ENCODE data around the gene HDHD3.

Gene HDHD3

DNA sequence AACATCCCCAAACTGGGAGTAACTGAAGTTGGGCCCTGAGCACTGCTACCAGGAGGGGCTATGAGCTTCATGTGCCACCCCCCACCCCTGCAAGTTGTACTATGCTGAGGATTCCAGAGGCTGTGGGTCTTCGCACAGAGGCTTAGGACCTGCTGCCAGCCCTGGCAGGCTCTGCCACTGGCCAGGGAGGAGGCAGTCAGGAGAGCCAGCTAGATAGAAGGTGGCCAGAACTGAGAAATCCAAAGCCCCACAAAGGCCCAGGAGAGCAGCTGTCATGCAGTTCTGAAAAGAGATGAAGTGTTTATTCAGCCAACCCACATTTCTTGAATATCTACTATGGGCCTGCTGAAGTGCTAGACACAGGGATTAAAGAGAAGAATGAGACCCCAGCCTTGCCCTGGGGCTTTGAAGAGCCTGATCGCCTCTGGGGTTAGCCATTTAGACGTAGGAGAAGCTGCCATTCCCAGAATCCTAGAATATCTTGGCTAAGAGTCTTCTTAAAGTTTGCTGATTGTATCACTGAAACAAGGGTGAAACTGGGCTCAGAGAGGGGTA lies 22.9 kb upstream of the HDHD3 start:
- Histone ChIP-seq H3K79me1 (ENCODE audit: low read length) (peaks cover 7% of the 10 kb centered on the region), H4K8ac (ENCODE audit: low read depth, low read length) (peak overlapping the region; percentile 74), H3K14ac (ENCODE audit: low read length) (no peak overlapping the region), H3K36me3 (ENCODE audit: control insufficient read depth in 1 of 2, insufficient read depth in 2 of 2, low read length in 2 of 2) (no peaks in the 10 kb centered on the region), H3K4me2 (ENCODE audit: low read length) (peak overlapping the region; percentile 91), H3K79me2 (ENCODE audit: control insufficient read depth, insufficient read depth, low read length, poor library complexity) (peaks cover 3% of the 10 kb centered on the region), H4K12ac (ENCODE audit: low read depth, low read length) (no peak overlapping the region), H3K23ac (ENCODE audit: low read length) (no peak overlapping the region), H3K27ac (ENCODE audit: low read depth, low read length) (peak overlapping the region; percentile 70), H3K18ac (ENCODE audit: low read length) (peak overlapping the region; percentile 25), H2AK5ac (ENCODE audit: low read length) (peak overlapping the region; percentile 59), H4K91ac (ENCODE audit: low read depth, low read length) (peak overlapping the region; percentile 42), H3K9me3 (ENCODE audit: insufficient read depth, low read depth, low read length) (no peaks in the 10 kb centered on the region), H2BK5ac (ENCODE audit: low read depth, low read length, poor library complexity) (peak overlapping the region; percentile 69), H2BK12ac (ENCODE audit: low read length) (peak overlapping the region; percentile 68), H3K4me1 (ENCODE audit: control insufficient read depth in 1 of 2, insufficient read depth in 2 of 2, low read length in 2 of 2) (peaks cover 15 to 26% of the 10 kb centered on the region in 2 experiments), H3K4ac (ENCODE audit: low read depth, low read length) (peak overlapping the region; percentile 55), H2BK120ac (ENCODE audit: insufficient read depth, low read length, poor library complexity) (peak overlapping the region; percentile 71), H2AFZ (ENCODE audit: insufficient read depth, low read length, poor library complexity) (no peak overlapping the region), H3K9ac (ENCODE audit: low read length) (no peak overlapping the region), H3K27me3 (ENCODE audit: insufficient read depth, low read length) (no peaks in the 10 kb centered on the region), H3K4me3 (ENCODE audit: low read depth, low read length) (no peak overlapping the region)
- peak; percentile 37 to 40 for DNase-seq
- WGBS (ENCODE audit: extremely low coverage, insufficient coverage, insufficient read length), result no CpG with 5 or more reads among the region's 3 CpGs

DNA sequence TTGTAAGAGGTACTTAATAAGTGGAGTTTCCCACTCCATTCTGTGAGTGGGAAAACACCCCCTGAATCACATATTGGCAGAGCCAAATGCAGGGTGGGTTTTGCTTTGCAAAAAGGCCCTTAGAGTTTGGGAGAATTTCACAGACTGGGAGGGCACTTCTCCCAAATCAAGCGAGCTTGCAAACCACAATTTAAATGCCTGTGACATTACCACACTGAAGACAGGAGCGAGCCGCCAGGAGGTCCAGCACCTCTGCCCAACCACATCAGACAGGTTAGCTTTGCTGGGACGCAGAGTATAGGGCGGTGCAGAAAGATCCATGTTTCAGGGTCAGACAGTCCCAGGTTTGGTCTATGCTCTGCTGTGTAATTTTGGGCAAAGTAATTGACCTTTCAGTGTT lies 22.0 kb upstream of the HDHD3 start:
- Histone ChIP-seq H4K91ac (ENCODE audit: low read depth, low read length) (no peak overlapping the region), H3K14ac (ENCODE audit: low read length) (no peak overlapping the region), H2BK120ac (ENCODE audit: insufficient read depth, low read length, poor library complexity) (no peak overlapping the region), H3K18ac (ENCODE audit: low read length) (no peak overlapping the region), H3K79me1 (ENCODE audit: low read length) (peaks cover 7% of the 10 kb centered on the region), H3K4me2 (ENCODE audit: low read length) (peak overlapping the region; percentile 29), H2AK5ac (ENCODE audit: low read length) (no peak overlapping the region), H3K4ac (ENCODE audit: low read depth, low read length) (no peak overlapping the region), H2BK5ac (ENCODE audit: low read depth, low read length, poor library complexity) (no peak overlapping the region), H3K36me3 (ENCODE audit: control insufficient read depth in 1 of 2, insufficient read depth in 2 of 2, low read length in 2 of 2) (no peaks in the 10 kb centered on the region), H4K12ac (ENCODE audit: low read depth, low read length) (no peak overlapping the region), H2AFZ (ENCODE audit: insufficient read depth, low read length, poor library complexity) (no peak overlapping the region), H3K27ac (ENCODE audit: low read depth, low read length) (peak overlapping the region; percentile 70), H3K79me2 (ENCODE audit: control insufficient read depth, insufficient read depth, low read length, poor library complexity) (peaks cover 3% of the 10 kb centered on the region), H3K9me3 (ENCODE audit: insufficient read depth, low read depth, low read length) (no peaks in the 10 kb centered on the region), H2BK12ac (ENCODE audit: low read length) (no peak overlapping the region), H3K23ac (ENCODE audit: low read length) (no peak overlapping the region), H3K27me3 (ENCODE audit: insufficient read depth, low read length) (no peaks in the 10 kb centered on the region), H4K8ac (ENCODE audit: low read depth, low read length) (no peak overlapping the region), H3K9ac (ENCODE audit: low read length) (no peak overlapping the region), H3K4me1 (ENCODE audit: control insufficient read depth in 1 of 2, insufficient read depth in 2 of 2, low read length in 2 of 2) (peaks cover 15 to 26% of the 10 kb centered on the region in 2 experiments), H3K4me3 (ENCODE audit: low read depth, low read length) (no peak overlapping the region)
- WGBS (ENCODE audit: extremely low coverage, insufficient coverage, insufficient read length), result no CpG with 5 or more reads among the region's 5 CpGs
- DNase-seq, result no peak

DNA sequence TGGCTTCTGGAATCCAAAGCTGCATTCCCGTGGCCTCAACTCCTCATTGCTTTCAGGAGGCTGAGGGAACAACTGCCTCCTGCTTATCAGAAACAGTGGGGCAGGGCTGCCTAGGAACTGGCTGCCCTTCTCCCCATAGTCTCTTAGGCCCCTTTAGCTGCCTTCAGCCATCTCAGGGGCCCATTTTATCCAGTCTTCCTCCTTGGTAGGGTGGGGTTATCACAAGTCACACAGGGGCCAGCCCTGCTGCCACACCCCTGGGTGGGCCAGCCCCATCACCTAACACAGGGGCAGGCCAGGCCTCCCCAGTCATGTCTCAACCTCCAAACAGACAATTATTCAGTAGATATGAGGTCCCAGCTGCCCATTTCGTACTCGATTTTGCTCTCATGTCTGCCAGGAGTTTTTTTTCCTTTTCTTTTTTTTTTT lies 20.4 kb upstream of the HDHD3 start:
- H3K27me3 ChIP-seq (ENCODE audit: insufficient read depth, low read length), result no peaks in the 10 kb centered on the region
- peak overlapping the region; percentile 37 for H3K4ac ChIP-seq (ENCODE audit: low read depth, low read length)
- H3K18ac ChIP-seq (ENCODE audit: low read length), result peak overlapping the region; percentile 60
- no peak overlapping the region for H3K4me3 ChIP-seq (ENCODE audit: low read depth, low read length)
- peak overlapping the region; percentile 54 for H2BK12ac ChIP-seq (ENCODE audit: low read length)
- H3K4me2 ChIP-seq (ENCODE audit: low read length), result no peak overlapping the region
- peak overlapping the region; percentile 69 for H2AK5ac ChIP-seq (ENCODE audit: low read length)
- peaks cover 15 to 26% of the 10 kb centered on the region in 2 experiments for H3K4me1 ChIP-seq (ENCODE audit: control insufficient read depth in 1 of 2, insufficient read depth in 2 of 2, low read length in 2 of 2)
- H3K36me3 ChIP-seq (ENCODE audit: control insufficient read depth in 1 of 2, insufficient read depth in 2 of 2, low read length in 2 of 2), result peaks cover 2 to 6% of the 10 kb centered on the region in 2 experiments
- no peak overlapping the region for H3K27ac ChIP-seq (ENCODE audit: low read depth, low read length)
- H3K14ac ChIP-seq (ENCODE audit: low read length), result peak overlapping the region; percentile 37
- no peak overlapping the region for H4K8ac ChIP-seq (ENCODE audit: low read depth, low read length)
- H4K12ac ChIP-seq (ENCODE audit: low read depth, low read length), result no peak overlapping the region
- no peaks in the 10 kb centered on the region for H3K9me3 ChIP-seq (ENCODE audit: insufficient read depth, low read depth, low read length)
- H2BK120ac ChIP-seq (ENCODE audit: insufficient read depth, low read length, poor library complexity), result peak overlapping the region; percentile 30
- H4K91ac ChIP-seq (ENCODE audit: low read depth, low read length), result peak overlapping the region; percentile 55
- peaks cover 7% of the 10 kb centered on the region for H3K79me1 ChIP-seq (ENCODE audit: low read length)
- no peak overlapping the region for H3K23ac ChIP-seq (ENCODE audit: low read length)
- H3K9ac ChIP-seq (ENCODE audit: low read length), result no peak overlapping the region
- H3K79me2 ChIP-seq (ENCODE audit: control insufficient read depth, insufficient read depth, low read length, poor library complexity), result peaks cover 3% of the 10 kb centered on the region
- no peak overlapping the region for H2AFZ ChIP-seq (ENCODE audit: insufficient read depth, low read length, poor library complexity)
- no peak overlapping the region for H2BK5ac ChIP-seq (ENCODE audit: low read depth, low read length, poor library complexity)
- no peak for DNase-seq
- WGBS (ENCODE audit: extremely low coverage, insufficient coverage, insufficient read length), result no CpG with 5 or more reads among the region's 3 CpGs

DNA sequence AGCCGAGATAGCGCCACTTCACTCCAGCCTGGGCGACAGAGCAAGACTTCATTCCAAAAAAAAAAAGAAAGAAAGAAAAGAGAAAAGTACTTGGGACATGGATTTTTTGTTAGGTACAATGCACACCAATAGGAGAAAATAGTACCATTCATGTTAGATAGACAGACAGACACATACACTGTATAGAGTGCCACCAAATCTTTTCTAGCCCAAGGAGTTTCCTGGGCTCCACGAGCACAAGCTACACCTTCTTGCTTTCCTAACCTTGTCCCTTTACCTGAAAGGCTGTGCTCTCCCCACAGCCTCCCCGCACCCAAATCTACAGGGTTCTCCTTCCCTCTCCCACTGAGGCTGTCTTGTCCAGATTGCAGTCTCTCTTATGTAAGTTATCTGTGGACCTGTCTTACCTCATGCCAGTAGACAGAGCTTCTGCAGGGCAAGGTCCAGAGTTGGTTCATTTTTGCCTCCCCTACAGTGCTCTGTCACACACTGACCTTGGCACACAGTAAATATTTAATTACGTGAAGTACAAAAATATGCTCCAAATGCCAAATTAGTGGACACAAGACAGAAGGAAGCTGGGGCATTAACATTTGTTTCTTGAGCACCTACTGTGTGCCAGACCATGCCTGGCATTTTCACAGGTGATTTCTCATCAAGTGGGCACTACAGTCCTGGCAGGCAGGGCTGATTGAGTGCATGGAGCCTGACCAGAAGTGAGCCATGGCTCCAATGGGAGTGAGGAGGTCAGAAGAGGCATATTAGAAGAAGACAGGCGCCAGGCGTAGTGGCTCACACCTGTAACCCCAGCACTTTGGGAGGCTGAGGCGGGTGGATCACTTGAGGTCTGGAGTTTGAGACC lies 18.4 kb upstream of the HDHD3 start:
- Histone ChIP-seq H3K14ac (ENCODE audit: low read length) (no peak overlapping the region), H3K4me1 (ENCODE audit: control insufficient read depth in 1 of 2, insufficient read depth in 2 of 2, low read length in 2 of 2) (peaks cover 15 to 24% of the 10 kb centered on the region in 2 experiments), H4K91ac (ENCODE audit: low read depth, low read length) (no peak overlapping the region), H3K9me3 (ENCODE audit: insufficient read depth, low read depth, low read length) (no peaks in the 10 kb centered on the region), H3K27ac (ENCODE audit: low read depth, low read length) (no peak overlapping the region), H4K12ac (ENCODE audit: low read depth, low read length) (no peak overlapping the region), H3K27me3 (ENCODE audit: insufficient read depth, low read length) (no peaks in the 10 kb centered on the region), H3K4ac (ENCODE audit: low read depth, low read length) (no peak overlapping the region), H3K23ac (ENCODE audit: low read length) (no peak overlapping the region), H3K79me1 (ENCODE audit: low read length) (peaks cover 4% of the 10 kb centered on the region), H3K18ac (ENCODE audit: low read length) (no peak overlapping the region), H3K4me3 (ENCODE audit: low read depth, low read length) (no peak overlapping the region), H2AK5ac (ENCODE audit: low read length) (no peak overlapping the region), H3K9ac (ENCODE audit: low read length) (no peak overlapping the region), H4K8ac (ENCODE audit: low read depth, low read length) (no peak overlapping the region), H2BK5ac (ENCODE audit: low read depth, low read length, poor library complexity) (no peak overlapping the region), H3K36me3 (ENCODE audit: control insufficient read depth in 1 of 2, insufficient read depth in 2 of 2, low read length in 2 of 2) (peaks cover 20 to 26% of the 10 kb centered on the region in 2 experiments), H3K79me2 (ENCODE audit: control insufficient read depth, insufficient read depth, low read length, poor library complexity) (no peaks in the 10 kb centered on the region), H2AFZ (ENCODE audit: insufficient read depth, low read length, poor library complexity) (no peak overlapping the region), H2BK120ac (ENCODE audit: insufficient read depth, low read length, poor library complexity) (no peak overlapping the region), H2BK12ac (ENCODE audit: low read length) (no peak overlapping the region), H3K4me2 (ENCODE audit: low read length) (no peak overlapping the region)
- DNase-seq, result no peak
- WGBS (ENCODE audit: extremely low coverage, insufficient coverage, insufficient read length), result no CpG with 5 or more reads among the region's 9 CpGs

Data from trophoblast cell (in vitro differentiated cells and primary cell).